ENCODE measurements around the gene MAP4K4. TPM values are rescaled to one million over a fixed set of nuclear protein-coding genes. Genes with fewer than 3 reads are reported as not detected.

MAP4K4 gene
- total and polyA plus RNA-seq, 5 donors: 30.8 to 64.5 (median 61.7) TPM

DNA sequence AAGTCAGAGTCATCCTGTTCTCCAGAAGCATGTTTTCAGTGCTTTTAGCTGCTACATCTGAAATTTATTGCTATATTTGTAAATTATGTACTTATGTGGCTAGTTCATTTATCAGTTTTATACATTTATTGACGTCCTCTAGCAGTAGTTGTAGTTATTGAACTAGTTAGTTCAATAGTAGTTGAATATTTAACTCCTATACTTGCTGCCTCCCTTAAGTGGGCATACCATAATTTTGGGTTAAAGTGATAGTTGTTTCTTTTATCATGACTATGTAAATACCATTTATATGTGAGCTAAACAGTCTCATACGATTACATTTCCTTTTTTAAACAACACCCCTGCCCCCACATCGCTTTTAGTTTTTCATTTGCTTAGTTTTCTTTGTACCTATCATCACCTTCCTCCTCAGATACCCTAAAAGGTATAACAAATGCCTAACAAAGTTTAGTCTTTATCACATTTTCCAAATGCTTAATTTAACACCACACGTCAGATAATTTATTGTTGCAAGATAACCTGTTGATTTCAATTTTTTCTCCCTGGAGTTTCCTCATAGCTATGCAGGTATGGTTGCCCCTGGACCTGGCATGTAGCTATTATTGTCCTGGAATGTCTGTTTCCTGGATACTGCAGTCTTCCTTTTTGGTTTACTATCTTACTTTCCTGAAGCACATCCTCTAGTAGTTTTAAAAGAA lies 8.8 kb downstream of the MAP4K4 start:
- H3K4me1 ChIP-seq (ENCODE audit: control insufficient read depth, insufficient read depth, low read length): peaks cover 18% of the 10 kb centered on the region
- intact Hi-C loops (cut with DNase I): loop anchor here in 2 of 4 donors (10.0 kb wide), 2 partner anchors 49 to 119 kb away; no protein-coding TSS in a partner anchor
- WGBS: 72% methylated on average over 4 of the region's 4 CpGs

DNA sequence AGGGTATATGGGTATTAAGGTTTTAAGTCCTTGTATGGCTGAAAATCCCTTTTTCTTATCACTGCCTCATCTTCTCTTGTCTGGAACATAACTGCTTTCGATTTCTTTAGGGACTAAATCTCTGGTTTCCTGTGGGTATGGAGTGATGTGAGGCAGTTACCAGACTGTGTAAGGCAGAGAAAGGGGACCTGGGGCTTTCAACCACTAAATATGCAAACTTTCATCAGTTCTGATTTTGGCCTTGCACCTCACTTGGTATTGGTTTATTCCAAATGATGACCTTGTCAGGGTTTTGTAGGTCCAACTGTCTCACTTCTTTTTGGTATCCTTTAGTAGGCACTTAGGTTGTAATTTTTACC lies 9.3 kb downstream of the MAP4K4 start:
- ATAC-seq: no peak
- intact Hi-C loops (cut with DNase I): loop anchor here in 2 of 4 donors (10.0 kb wide), 2 partner anchors 48 to 118 kb away; no protein-coding TSS in a partner anchor
- Histone ChIP-seq H3K4me1 (ENCODE audit: control insufficient read depth, insufficient read depth, low read length) (peaks cover 18% of the 10 kb centered on the region), H3K9me3 (ENCODE audit: control insufficient read depth, low read length) (no peaks in the 10 kb centered on the region), H3K4me3 (ENCODE audit: low read length) (no peak overlapping the region), H3K27me3 (ENCODE audit: control insufficient read depth, insufficient read depth) (no peaks in the 10 kb centered on the region), H3K27ac (ENCODE audit: low read length) (no peak overlapping the region)
- WGBS: 46% methylated on average over 1 of the region's 1 CpG
- no peak for DNase-seq

More for the DNA sequence above, 8.8 kb downstream of the MAP4K4 start:
- H3K4me3 ChIP-seq (ENCODE audit: low read length): no peak overlapping the region
- H3K27me3 ChIP-seq (ENCODE audit: control insufficient read depth, insufficient read depth): no peaks in the 10 kb centered on the region
- no peaks in the 10 kb centered on the region for H3K9me3 ChIP-seq (ENCODE audit: control insufficient read depth, low read length)
- DNase-seq (no peak), ATAC-seq (no peak)
- H3K27ac ChIP-seq (ENCODE audit: low read length): no peak overlapping the region

DNA sequence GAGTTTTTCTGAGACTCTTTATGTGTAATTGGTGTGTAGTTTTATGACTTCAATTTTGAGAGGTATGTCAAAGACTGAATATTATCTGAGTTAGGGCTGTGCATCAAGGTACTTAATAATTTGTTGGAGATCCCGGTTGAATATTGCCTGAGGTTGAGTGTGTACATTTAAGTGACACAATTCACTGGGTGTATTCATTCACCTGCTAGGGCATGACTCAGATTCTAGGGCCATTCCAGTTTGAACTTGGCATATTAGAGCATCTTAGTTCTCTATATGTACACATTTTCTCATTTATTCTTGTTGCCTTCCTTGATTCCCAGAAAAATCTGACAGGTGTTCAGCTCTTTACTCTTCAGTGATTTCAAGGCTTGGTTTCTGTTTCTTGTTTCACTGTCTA lies 12.5 kb downstream of the MAP4K4 start:
- no peak for DNase-seq
- no peak for ATAC-seq
- no peaks in the 10 kb centered on the region for H3K9me3 ChIP-seq (ENCODE audit: control insufficient read depth, low read length)
- H3K4me3 ChIP-seq (ENCODE audit: low read length): no peak overlapping the region
- no peak overlapping the region for H3K27ac ChIP-seq (ENCODE audit: low read length)
- intact Hi-C loops (cut with DNase I): no loop called here
- WGBS: 63% methylated on average over 1 of the region's 1 CpG
- H3K27me3 ChIP-seq (ENCODE audit: control insufficient read depth, insufficient read depth): no peaks in the 10 kb centered on the region
- peaks cover 16% of the 10 kb centered on the region for H3K4me1 ChIP-seq (ENCODE audit: control insufficient read depth, insufficient read depth, low read length)

DNA sequence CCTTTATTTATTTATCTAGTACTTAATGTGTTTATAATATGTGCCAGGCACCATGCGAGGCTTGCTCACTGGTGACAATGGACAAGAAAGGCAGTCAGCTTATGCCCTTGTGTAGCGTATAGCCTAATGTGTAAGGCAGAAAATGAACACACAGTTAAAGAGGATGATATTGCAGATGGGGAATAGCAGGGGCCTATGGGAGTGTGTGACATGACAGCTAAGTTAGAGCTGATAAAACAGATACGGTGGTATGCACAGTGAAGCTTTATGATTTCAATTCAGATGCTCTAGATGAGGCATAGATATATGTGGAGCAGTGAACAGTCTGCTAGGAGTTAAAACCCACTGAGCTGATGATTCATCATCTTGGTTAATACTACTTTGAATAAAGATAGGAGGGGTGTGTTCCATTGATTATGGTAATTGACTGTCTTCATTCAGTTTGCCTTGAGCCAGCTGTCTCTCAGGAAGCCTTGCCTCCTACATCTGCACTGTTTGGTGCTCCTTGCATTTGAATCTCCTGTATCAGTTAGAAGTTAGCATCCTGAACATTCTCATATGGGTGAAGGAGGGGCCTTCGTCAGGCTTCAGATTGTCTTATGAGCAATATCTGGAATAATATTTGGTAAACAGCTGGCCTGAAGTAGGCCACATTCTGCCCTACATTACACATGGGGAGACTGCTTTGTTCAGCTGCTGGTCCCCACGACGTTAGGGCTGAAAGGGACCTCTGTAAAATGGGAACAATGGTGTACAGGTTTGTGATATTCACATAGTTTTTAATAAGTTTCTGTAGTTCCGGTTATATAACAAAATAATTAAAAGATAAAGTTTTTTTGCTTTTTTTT lies 13.2 kb downstream of the MAP4K4 start:
- Histone ChIP-seq H3K4me1 (ENCODE audit: control insufficient read depth, insufficient read depth, low read length) (peaks cover 13% of the 10 kb centered on the region), H3K4me3 (ENCODE audit: low read length) (no peak overlapping the region), H3K9me3 (ENCODE audit: control insufficient read depth, low read length) (no peaks in the 10 kb centered on the region), H3K27me3 (ENCODE audit: control insufficient read depth, insufficient read depth) (no peaks in the 10 kb centered on the region), H3K27ac (ENCODE audit: low read length) (peak overlapping the region; percentile 16)
- whole genome bisulfite sequencing: 49% methylated on average over 7 of the region's 7 CpGs
- no peak for DNase-seq
- peak; percentile 14 to 47 for ATAC-seq
- intact Hi-C loops (cut with DNase I): no loop called here

DNA sequence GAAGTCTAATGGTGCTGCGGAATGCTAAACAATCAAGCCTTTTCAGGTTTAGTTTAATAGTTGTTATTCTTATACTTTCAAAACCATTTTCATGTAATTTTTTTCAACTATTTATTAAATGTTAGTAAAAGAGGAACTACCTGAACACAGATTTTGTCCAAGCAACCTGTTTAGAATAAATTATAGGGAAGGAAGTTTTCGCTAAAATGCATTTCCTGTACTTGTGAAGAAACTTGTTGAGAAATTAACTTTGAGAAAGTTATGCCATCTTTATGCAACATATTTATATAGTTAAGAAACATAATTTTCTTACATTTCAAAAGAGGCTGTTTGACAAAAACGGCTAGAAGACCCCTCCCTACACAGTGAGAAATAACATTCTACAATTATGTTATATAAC lies 16.6 kb downstream of the MAP4K4 start:
- peaks cover 16% of the 10 kb centered on the region for H3K4me1 ChIP-seq (ENCODE audit: control insufficient read depth, insufficient read depth, low read length)
- 66% methylated on average over 3 of the region's 3 CpGs for WGBS

DNA sequence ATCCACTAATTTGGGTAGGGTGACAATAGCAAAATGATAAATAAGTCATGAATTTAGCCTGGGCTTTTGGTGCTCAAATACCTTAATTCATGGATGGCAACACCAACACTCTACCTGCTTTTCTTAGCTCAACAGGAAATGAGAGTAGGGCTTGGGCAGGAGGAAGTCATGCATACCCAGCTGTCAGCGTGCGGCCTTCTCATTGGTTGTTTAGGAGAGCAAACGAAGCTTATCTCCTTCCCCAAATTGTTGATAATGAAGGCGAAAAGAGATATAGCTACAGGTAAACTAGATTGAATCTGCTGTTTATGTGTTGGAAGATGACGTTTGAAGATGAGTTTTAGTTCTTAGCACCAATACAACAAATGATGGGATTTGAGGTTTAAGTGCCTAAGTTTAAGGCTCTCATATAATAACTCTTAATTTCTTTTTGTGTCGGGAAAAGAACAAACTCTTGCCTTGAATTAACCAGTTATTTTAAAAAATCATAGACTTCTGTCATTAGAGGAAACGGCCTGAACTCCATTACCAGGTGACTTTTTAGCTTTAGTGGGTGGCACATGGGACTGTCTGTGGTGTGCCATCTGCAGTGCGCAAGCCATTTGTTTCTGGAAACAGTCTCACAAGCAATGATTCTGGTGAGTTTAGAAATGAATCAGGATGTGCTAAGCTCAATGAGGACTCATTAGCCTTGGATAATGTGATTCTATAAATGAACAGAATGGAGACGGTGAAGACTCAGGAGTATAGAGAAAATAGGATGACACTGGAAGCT lies 19.8 kb downstream of the MAP4K4 start:
- H3K4me3 ChIP-seq (ENCODE audit: low read length): no peak overlapping the region
- H3K27me3 ChIP-seq (ENCODE audit: control insufficient read depth, insufficient read depth): no peaks in the 10 kb centered on the region
- H3K4me1 ChIP-seq (ENCODE audit: control insufficient read depth, insufficient read depth, low read length): peaks cover 9% of the 10 kb centered on the region
- DNase-seq (no peak), ATAC-seq (no peak)
- intact Hi-C loops (cut with DNase I): no loop called here
- no peak overlapping the region for H3K27ac ChIP-seq (ENCODE audit: low read length)
- WGBS: 80% methylated on average over 9 of the region's 9 CpGs
- no peaks in the 10 kb centered on the region for H3K9me3 ChIP-seq (ENCODE audit: control insufficient read depth, low read length)

More for the DNA sequence above, 16.6 kb downstream of the MAP4K4 start:
- intact Hi-C loops (cut with DNase I): no loop called here
- Histone ChIP-seq H3K9me3 (ENCODE audit: control insufficient read depth, low read length) (no peaks in the 10 kb centered on the region), H3K27ac (ENCODE audit: low read length) (no peak overlapping the region), H3K27me3 (ENCODE audit: control insufficient read depth, insufficient read depth) (no peaks in the 10 kb centered on the region), H3K4me3 (ENCODE audit: low read length) (no peak overlapping the region)
- no peak for DNase-seq
- no peak for ATAC-seq

DNA sequence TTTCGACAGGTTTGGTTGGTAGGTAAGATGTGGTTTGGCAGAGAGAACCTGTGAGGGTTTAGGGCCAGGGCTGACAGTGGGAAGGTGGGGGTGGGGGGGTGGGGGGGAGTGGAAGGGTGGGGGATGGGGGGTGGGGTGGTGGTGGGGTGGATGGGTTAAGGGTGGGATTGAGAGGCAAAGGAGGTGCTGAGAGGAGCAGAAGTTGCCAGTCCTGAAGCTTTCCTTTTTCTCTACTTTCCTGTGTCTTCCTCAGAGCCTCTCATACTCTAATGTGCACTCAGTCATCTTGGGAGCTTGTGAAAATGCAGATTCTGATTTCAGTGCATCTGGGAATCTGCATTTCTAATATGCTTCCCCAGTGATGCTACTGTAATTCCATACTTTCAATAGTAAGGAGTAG lies 21.0 kb downstream of the MAP4K4 start:
- ATAC-seq (no peak), DNase-seq (no peak)
- no peaks in the 10 kb centered on the region for H3K27me3 ChIP-seq (ENCODE audit: control insufficient read depth, insufficient read depth)
- H3K9me3 ChIP-seq (ENCODE audit: control insufficient read depth, low read length): no peaks in the 10 kb centered on the region
- no peak overlapping the region for H3K27ac ChIP-seq (ENCODE audit: low read length)
- H3K4me3 ChIP-seq (ENCODE audit: low read length): no peak overlapping the region
- intact Hi-C loops (cut with DNase I): no loop called here
- peaks cover 9% of the 10 kb centered on the region for H3K4me1 ChIP-seq (ENCODE audit: control insufficient read depth, insufficient read depth, low read length)
- WGBS: 84% methylated on average over 1 of the region's 1 CpG

DNA sequence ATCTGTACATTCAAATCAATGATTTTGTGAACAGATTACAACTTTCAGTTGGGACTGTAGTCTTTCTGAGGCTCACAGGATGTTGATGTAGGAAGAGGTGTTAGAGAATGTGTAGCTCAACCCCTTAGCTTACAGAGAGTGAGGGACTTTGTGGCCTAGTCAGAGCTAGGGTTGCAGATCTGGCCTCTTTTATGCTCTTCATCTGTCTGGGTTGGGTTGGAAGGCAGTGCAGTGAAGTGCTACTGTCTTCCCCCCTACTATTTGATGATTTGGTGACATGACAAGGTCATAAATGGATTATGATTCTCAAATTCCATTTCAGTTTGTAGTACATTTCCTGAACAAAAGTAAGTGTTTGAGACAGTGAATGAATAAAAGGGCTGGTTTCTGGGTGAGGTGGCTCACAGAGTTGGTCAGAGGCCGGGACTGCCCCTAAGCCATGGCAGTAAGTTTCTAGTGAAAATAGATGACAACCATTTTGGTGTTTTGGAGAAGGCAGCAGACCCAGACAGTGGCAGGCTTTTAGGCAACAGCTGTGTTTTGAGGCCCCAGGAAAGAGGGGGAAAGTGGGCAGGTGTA lies 21.6 kb downstream of the MAP4K4 start:
- WGBS: 93% methylated on average over 1 of the region's 1 CpG
- Histone ChIP-seq H3K27ac (ENCODE audit: low read length) (no peak overlapping the region), H3K4me1 (ENCODE audit: control insufficient read depth, insufficient read depth, low read length) (peaks cover 13% of the 10 kb centered on the region)

DNA sequence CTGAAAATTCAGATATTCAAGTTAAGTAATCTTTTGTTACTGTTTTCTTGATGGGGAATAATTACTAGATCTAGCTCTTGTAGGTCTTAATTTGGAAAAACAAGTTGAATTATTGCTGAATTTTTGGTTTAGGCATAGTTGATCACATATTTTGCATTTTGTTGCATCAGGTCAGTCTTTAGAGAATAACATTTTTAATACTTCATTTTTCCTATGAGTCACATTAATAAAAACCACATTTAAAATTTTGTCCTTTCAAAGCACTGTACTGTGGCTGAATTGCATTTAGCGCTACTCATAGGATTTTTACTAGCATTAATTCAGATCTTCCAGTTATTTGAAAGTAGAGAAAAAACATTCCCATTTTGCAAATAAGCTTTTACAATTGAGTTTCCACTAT lies 23.2 kb downstream of the MAP4K4 start:
- H3K4me1 ChIP-seq (ENCODE audit: control insufficient read depth, insufficient read depth, low read length): peaks cover 20% of the 10 kb centered on the region
- H3K4me3 ChIP-seq (ENCODE audit: low read length): no peak overlapping the region
- intact Hi-C loops (cut with DNase I): no loop called here
- no peaks in the 10 kb centered on the region for H3K9me3 ChIP-seq (ENCODE audit: control insufficient read depth, low read length)
- ATAC-seq: no peak
- H3K27me3 ChIP-seq (ENCODE audit: control insufficient read depth, insufficient read depth): no peaks in the 10 kb centered on the region
- no peak for DNase-seq
- no peak overlapping the region for H3K27ac ChIP-seq (ENCODE audit: low read length)
- 94% methylated on average over 1 of the region's 1 CpG for WGBS

More for the DNA sequence above, 21.6 kb downstream of the MAP4K4 start:
- intact Hi-C loops (cut with DNase I): no loop called here
- Histone ChIP-seq H3K9me3 (ENCODE audit: control insufficient read depth, low read length) (no peaks in the 10 kb centered on the region), H3K4me3 (ENCODE audit: low read length) (no peak overlapping the region), H3K27me3 (ENCODE audit: control insufficient read depth, insufficient read depth) (no peaks in the 10 kb centered on the region)
- ATAC-seq (no peak), DNase-seq (no peak)

DNA sequence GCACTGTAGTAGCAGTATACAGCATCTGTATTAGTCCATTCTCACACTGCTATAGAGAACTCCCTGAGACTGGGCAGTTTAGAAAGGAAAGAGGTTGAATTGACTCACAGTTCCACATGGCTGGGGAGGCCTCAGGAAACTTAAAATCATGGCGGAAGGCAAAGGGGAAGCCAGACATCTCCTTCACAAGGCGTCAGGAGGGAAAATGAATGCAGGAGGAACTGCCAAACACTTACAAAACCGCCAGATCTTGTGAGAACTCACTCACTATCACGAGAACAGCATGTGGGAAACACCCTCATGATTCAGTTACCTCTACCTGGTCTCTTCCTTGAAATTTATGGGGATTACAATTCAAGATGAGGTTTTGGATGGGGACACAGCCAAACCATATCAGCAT lies 25.4 kb downstream of the MAP4K4 start:
- 57% methylated on average over 4 of the region's 4 CpGs for WGBS
- ATAC-seq (no peak), DNase-seq (no peak)
- Histone ChIP-seq H3K4me1 (ENCODE audit: control insufficient read depth, insufficient read depth, low read length) (peaks cover 18% of the 10 kb centered on the region), H3K27me3 (ENCODE audit: control insufficient read depth, insufficient read depth) (no peaks in the 10 kb centered on the region), H3K27ac (ENCODE audit: low read length) (no peak overlapping the region), H3K4me3 (ENCODE audit: low read length) (no peak overlapping the region), H3K9me3 (ENCODE audit: control insufficient read depth, low read length) (no peaks in the 10 kb centered on the region)
- intact Hi-C loops (cut with DNase I): no loop called here

Measured in right cardiac atrium (tissue), 5 donors.